Loucy (cell line): ENCODE results near the gene LMF1.

Experiments
- EZH2phosphoT487 ChIP-seq: fragments of 200-600 bp; IDR thresholded peaks from 2 replicates; pipeline ENCODE4 v1.6.1; 2018; ENCODE audit warnings: antibody characterized with exemption, mild to moderate bottlenecking, moderate library complexity, borderline replicate concordance
- TF ChIP-seq, protein P1 (sequence below): fragments of 200-600 bp; sonication (generic); conservative IDR thresholded peaks from 2 replicates; pipeline ENCODE4 v1.5.1; 2014; ENCODE audit warnings: mild to moderate bottlenecking, antibody characterized with exemption, low read length

DNA sequence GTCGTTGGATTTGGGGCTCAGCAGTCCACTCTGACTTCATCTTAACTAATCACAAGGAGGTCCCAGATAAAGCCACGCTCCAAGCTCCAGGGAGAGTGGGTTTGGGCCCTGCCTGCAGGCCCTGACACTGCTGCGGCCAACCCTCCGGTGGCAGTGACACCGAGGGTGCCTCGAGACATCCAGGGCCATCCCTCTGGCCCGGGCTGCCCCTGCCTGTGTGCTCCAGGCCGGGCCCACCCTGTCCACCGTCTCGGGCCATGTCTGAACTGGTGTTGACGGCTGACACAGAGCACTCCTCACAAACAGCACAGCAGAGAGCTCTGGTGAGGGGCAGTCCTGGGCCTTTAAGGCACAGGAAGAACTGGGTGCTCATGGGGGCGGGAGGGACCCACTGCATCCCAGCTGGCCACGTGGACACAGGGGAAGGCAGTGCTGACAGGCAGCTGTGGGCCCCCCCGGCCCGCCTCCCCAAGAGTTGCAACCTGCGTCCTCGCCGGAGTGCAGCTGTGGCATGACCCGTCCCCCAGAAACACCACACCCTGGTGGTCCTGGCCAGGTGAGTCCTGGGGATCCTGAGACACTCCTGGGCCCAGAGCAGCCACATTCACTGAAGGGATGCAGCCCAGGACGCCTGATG, 80.0 kb downstream of the LMF1 start:
- TF ChIP-seq EZH2phosphoT487: no peak
- TF ChIP-seq, protein P1, sequence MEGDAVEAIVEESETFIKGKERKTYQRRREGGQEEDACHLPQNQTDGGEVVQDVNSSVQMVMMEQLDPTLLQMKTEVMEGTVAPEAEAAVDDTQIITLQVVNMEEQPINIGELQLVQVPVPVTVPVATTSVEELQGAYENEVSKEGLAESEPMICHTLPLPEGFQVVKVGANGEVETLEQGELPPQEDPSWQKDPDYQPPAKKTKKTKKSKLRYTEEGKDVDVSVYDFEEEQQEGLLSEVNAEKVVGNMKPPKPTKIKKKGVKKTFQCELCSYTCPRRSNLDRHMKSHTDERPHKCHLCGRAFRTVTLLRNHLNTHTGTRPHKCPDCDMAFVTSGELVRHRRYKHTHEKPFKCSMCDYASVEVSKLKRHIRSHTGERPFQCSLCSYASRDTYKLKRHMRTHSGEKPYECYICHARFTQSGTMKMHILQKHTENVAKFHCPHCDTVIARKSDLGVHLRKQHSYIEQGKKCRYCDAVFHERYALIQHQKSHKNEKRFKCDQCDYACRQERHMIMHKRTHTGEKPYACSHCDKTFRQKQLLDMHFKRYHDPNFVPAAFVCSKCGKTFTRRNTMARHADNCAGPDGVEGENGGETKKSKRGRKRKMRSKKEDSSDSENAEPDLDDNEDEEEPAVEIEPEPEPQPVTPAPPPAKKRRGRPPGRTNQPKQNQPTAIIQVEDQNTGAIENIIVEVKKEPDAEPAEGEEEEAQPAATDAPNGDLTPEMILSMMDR: no peak
